Omental fat pad (tissue), 4 donors: ENCODE results near the gene ADARB1. TPM values are rescaled to one million over a fixed set of nuclear protein-coding genes. Genes with fewer than 3 reads are reported as not detected.

Experiments
- ATAC-seq: fragments of 150-250 bp; one replicate; pipeline ENCODE4 v1.9.1; 2016; ENCODE audit warnings: mild to moderate bottlenecking, moderate library complexity; ENCODE audit not compliant: low FRiP score
- DNase-seq: peaks from one replicate; pipeline ENCODE4 v3.0.0-alpha.2; 2019; ENCODE audit warnings: low spot score
- CTCF ChIP-seq, 3 donors: fragments of 450-650 bp; IDR thresholded peaks; one replicate each; pipeline ENCODE4 v1.5.1; 2016 to 2017; ENCODE audit warnings: antibody characterized with exemption in 3 of 3, mild to moderate bottlenecking in 3 of 3, moderate library complexity in 2 of 3
- total RNA-seq, 4 donors: library from RNA; depleted of rRNA; stranded (reverse); fragments of >200 nt; gene quantifications; one replicate each; pipeline ENCODE4 v1.1.0, GENCODE V29; 2016

The ADARB1 gene
- total RNA-seq, 4 donors from 2014 or later, result 17.3 to 38.3 (median 23.3) TPM

DNA sequence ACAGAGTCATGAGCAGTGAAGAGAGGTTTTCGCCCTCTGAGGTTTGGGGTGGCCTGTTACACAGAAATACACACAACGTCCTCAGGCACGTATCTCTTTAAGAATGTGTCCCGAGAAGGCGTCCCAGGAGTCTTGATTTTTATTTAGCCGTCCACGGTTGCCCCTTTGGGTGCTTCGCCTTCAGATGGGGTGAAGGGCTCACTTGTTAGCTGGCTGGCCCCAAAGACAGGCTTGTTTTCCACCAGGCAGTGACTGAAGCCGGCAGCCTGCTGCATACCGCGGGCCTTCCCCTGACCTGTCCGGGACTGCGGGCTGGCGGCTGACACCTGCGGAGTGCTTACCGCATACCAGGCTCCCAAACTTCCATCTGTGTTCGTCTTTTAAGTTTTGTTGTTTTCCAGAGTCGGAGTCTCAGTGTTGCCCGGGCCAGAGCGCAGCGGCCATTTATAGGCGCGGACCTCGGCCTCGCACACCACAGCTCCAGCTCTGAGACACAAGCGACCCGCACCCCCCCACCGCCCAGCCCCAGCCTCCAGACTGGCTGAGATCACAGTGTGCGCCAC is 1.6 kb upstream of the ADARB1 start:
- ATAC-seq (no peak), DNase-seq (no peak)
- TF ChIP-seq CTCF (IDR thresholded peaks at IDR 0.05), result no peak

DNA sequence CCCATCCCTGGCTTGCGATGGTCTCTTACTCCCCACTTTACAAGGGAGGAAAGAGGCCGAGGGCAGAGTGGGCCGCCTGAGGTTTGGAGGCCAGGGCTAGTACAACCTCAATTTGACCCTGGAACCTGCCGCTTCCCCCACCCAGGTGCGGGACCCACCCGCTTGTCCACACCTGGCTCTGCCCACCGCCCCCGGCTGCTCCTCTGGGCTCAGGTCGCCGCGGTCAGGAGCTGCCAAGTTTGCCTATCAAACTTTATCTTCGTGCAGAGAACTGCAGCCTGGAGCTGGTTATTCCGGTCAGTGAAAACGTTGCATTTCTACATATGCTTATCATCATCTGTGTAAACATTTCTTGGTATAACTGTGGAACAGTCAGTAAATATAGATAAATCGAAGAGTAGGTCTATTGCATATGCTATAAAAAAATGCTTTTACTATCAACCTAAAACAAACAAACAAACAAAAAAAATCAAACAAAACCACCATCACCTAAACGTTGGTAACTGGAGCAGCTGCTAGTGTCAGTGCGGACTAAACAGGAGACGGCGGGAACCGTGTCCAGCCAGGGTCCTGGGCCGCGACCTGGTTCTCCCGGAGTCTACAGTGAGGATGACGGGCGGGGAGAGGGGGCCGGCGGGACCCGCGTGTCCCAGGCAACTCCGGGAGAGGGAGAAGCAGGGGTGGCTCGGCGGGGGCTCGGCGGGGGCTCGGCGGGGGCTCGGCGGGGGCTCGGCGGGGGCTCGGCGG is 906 bp upstream of the ADARB1 start:
- peak; percentile 26 for ATAC-seq
- no peak for DNase-seq
- no peak for TF ChIP-seq CTCF (IDR thresholded peaks at IDR 0.05)

- DNase-seq (no peak), ATAC-seq (peak; percentile 42)
- TF ChIP-seq CTCF (IDR thresholded peaks at IDR 0.05), result no peak
Observed at GRCh38 chr21:45074818-45075595, 627 bp downstream of the ADARB1 start.

GRCh38 chr21:45075596-45076244 is 1.3 kb downstream of the ADARB1 start:
- ATAC-seq (no peak), DNase-seq (no peak)
- TF ChIP-seq CTCF (IDR thresholded peaks at IDR 0.05), result no peak

GRCh38 chr21:45076245-45076711 is 1.9 kb downstream of the ADARB1 start:
- no peak for TF ChIP-seq CTCF (IDR thresholded peaks at IDR 0.05)
- DNase-seq (no peak), ATAC-seq (no peak)

GRCh38 chr21:45078371-45078770 is 4.0 kb downstream of the ADARB1 start:
- DNase-seq (no peak), ATAC-seq (no peak)
- TF ChIP-seq CTCF (IDR thresholded peaks at IDR 0.05), result no peak
